SU-DHL-6 (cell line): Measurements from ENCODE around the gene PHAF1.

Experiments used
- CTCF ChIP-seq: fragments of 200-600 bp; sonication (generic); IDR thresholded peaks from one replicate; pipeline ENCODE4 v1.5.1; 2017; ENCODE audit warnings: antibody characterized with exemption, mild to moderate bottlenecking, low read length, moderate library complexity; ENCODE audit not compliant: insufficient read depth, poor library complexity, severe bottlenecking
- EZH2phosphoT487 ChIP-seq: fragments of 200-600 bp; sonication (generic), shearing (Covaris generic); conservative IDR thresholded peaks from 2 replicates; pipeline ENCODE4 v1.6.1; 2018; ENCODE audit warnings: mild to moderate bottlenecking, antibody characterized with exemption, low read length, moderate library complexity, mixed read lengths

- TF ChIP-seq CTCF (no peak), EZH2phosphoT487 (no peak)
Observed at GRCh38 chr16:67112591-67113399, 3.1 kb downstream of the PHAF1 start.
